ENCODE data around the gene SORCS2.

GRCh38 chr4:7384929-7385890 lies 192.9 kb downstream of the SORCS2 start:
- TF ChIP-seq ZBTB7A (IDR thresholded peaks at IDR 0.05; ENCODE audit: low read depth), result no peak
- no peak for TF ChIP-seq REST (IDR thresholded peaks at IDR 0.05; ENCODE audit: low read depth)
- no peak for TF ChIP-seq MAX (IDR thresholded peaks at IDR 0.05)
- TF ChIP-seq YY1 (IDR thresholded peaks at IDR 0.05; ENCODE audit: low read depth), result no peak
- TF ChIP-seq TAF1 (IDR thresholded peaks at IDR 0.05; ENCODE audit: low read depth), result no peak

All from Ishikawa (cell line).